Erythroblast (primary cell): ENCODE results near the gene ASZ1.

Experiments used
- GATA1 ChIP-seq: IDR thresholded peaks from 2 replicates; pipeline ENCODE4 v1.6.1; 2011; ENCODE audit warnings: low read depth, mild to moderate bottlenecking, control low read depth, low read length, moderate library complexity
- POLR2A ChIP-seq: IDR thresholded peaks from 2 replicates; pipeline ENCODE4 v1.6.1; 2011; ENCODE audit warnings: mild to moderate bottlenecking, low read length

GRCh38 chr7:117364339-117365080, 62.8 kb downstream of the ASZ1 start:
- no peak for TF ChIP-seq POLR2A
- TF ChIP-seq GATA1, result no peak
